ENCODE data around the gene TRAF3IP1. TPM values are rescaled to one million over a fixed set of nuclear protein-coding genes. Genes with fewer than 3 reads are reported as not detected.
"Not testable (repeated sequence)": the region's sequence is repeated elsewhere in the genome, so short reads cannot be mapped to it uniquely, and the experiment has no call there.

Gene TRAF3IP1, protein sequence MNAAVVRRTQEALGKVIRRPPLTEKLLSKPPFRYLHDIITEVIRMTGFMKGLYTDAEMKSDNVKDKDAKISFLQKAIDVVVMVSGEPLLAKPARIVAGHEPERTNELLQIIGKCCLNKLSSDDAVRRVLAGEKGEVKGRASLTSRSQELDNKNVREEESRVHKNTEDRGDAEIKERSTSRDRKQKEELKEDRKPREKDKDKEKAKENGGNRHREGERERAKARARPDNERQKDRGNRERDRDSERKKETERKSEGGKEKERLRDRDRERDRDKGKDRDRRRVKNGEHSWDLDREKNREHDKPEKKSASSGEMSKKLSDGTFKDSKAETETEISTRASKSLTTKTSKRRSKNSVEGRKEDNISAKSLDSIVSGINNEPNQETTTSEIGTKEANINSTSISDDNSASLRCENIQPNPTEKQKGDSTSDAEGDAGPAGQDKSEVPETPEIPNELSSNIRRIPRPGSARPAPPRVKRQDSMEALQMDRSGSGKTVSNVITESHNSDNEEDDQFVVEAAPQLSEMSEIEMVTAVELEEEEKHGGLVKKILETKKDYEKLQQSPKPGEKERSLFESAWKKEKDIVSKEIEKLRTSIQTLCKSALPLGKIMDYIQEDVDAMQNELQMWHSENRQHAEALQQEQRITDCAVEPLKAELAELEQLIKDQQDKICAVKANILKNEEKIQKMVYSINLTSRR
- 11.7 TPM for polyA plus RNA-seq (2013, experiment 1 of 2)
- polyA plus RNA-seq (2013, experiment 2 of 2), result 12.0 TPM

DNA sequence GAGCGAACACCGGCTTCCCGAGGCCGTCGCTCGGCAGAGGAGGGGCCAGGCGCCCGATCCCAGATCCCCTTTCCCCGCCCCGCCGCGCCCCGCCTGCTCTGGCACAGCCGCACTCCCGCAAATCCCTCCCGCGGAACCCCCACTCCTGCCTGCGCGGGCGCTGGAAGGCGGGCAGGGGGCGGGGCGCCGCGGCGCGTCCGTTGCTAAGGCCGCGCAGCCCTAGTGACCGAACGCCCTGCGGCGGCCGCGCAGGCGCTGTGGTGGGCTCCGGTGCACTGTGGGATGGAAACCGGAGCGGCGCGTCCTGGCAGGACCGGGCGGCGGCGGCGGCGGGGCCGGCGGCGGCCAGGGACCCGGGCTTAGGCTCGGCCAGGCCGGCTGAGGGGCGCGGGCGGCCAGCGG, at the start of gene TRAF3IP1:
Gene TRAF3IP1 (plus strand): TSS at position 273 of the 402 bp plus-strand sequence. CDS start 145 bp downstream, outside the sequence.
- peak within 1 kb of the TSS; percentile 85 for H3K56ac ChIP-seq (ENCODE audit: low read length)
- H3K79me2 ChIP-seq (ENCODE audit: control insufficient read depth, insufficient read depth, low read length), result no peaks in the 10 kb centered on the region
- peak within 1 kb of the TSS; percentile 64 for H3K4me2 ChIP-seq (ENCODE audit: low read length)
- H3K36me3 ChIP-seq (ENCODE audit: control insufficient read depth, insufficient read depth, low read length), result no peaks in the 10 kb centered on the region
- H3K18ac ChIP-seq (ENCODE audit: low read length), result no peak within 1 kb of the TSS
- H2BK5ac ChIP-seq (ENCODE audit: low read length), result no peak within 1 kb of the TSS
- no peak within 1 kb of the TSS for H2BK15ac ChIP-seq (replicated peaks; ENCODE audit: low read depth)
- no peaks in the 10 kb centered on the region for H3K27me3 ChIP-seq (ENCODE audit: insufficient read depth, low read length, poor library complexity)
- peak within 1 kb of the TSS; percentile 45 for H3K4ac ChIP-seq (ENCODE audit: low read depth, low read length)
- H4K8ac ChIP-seq (ENCODE audit: low read depth, low read length), result peak within 1 kb of the TSS; percentile 66
- H2AK5ac ChIP-seq (ENCODE audit: low read length), result no peak within 1 kb of the TSS
- peaks cover 2% of the 10 kb centered on the region for H3K79me1 ChIP-seq (ENCODE audit: low read length)
- peak; percentile 86 for DNase-seq
- H3K4me3 ChIP-seq (ENCODE audit: low read length), result peak within 1 kb of the TSS; percentile 51
- H3K23ac ChIP-seq (ENCODE audit: low read length), result no peak within 1 kb of the TSS
- H2BK120ac ChIP-seq (ENCODE audit: low read depth, low read length), result no peak within 1 kb of the TSS
- no CpG with 5 or more reads among the region's 58 CpGs for WGBS (ENCODE audit: extremely low coverage, insufficient coverage, low lambda C conversion rate)
- H4K5ac ChIP-seq (ENCODE audit: low read length), result no peak within 1 kb of the TSS
- H3K4me1 ChIP-seq (ENCODE audit: control insufficient read depth, low read depth, low read length), result peaks cover 2% of the 10 kb centered on the region
- no peak within 1 kb of the TSS for H3K27ac ChIP-seq (ENCODE audit: low read depth, low read length)
- peak within 1 kb of the TSS; percentile 63 for H3K9ac ChIP-seq (ENCODE audit: low read length)

DNA sequence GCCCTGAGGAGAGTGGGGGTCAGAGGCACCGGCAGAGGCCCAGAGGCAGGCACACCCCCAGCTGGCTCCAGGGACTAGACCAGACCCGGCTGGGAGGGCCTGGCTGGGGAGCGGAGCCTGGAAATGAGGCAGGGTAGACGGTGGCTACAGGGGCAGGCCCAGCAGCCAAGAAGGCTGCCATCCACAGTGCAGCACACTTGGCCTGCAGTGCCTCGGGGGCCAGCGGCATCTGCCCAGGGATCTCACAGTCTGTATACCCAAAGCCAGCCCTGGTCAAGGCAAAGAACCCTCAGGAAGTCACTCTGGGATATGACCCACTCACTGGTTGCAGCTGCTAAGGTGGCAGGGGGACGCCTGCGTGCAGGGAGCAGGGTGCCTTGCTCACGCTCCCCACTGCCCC, 49.7 kb upstream of the TRAF3IP1 start:
- Histone ChIP-seq H4K8ac (ENCODE audit: low read depth, low read length) (no peak overlapping the region), H3K79me2 (ENCODE audit: control insufficient read depth, insufficient read depth, low read length) (no peaks in the 10 kb centered on the region), H3K18ac (ENCODE audit: low read length) (no peak overlapping the region), H2BK5ac (ENCODE audit: low read length) (no peak overlapping the region), H3K4me1 (ENCODE audit: control insufficient read depth, low read depth, low read length) (no peaks in the 10 kb centered on the region), H3K4me3 (ENCODE audit: low read length) (no peak overlapping the region), H3K23ac (ENCODE audit: low read length) (no peak overlapping the region), H3K27ac (ENCODE audit: low read depth, low read length) (no peak overlapping the region), H2BK120ac (ENCODE audit: low read depth, low read length) (no peak overlapping the region), H3K79me1 (ENCODE audit: low read length) (no peaks in the 10 kb centered on the region), H3K56ac (ENCODE audit: low read length) (no peak overlapping the region), H3K4me2 (ENCODE audit: low read length) (no peak overlapping the region), H3K4ac (ENCODE audit: low read depth, low read length) (no peak overlapping the region), H3K9ac (ENCODE audit: low read length) (no peak overlapping the region), H2BK15ac (replicated peaks; ENCODE audit: low read depth) (no peak overlapping the region), H3K36me3 (ENCODE audit: control insufficient read depth, insufficient read depth, low read length) (no peaks in the 10 kb centered on the region), H3K27me3 (ENCODE audit: insufficient read depth, low read length, poor library complexity) (no peaks in the 10 kb centered on the region), H4K5ac (ENCODE audit: low read length) (no peak overlapping the region), H2AK5ac (ENCODE audit: low read length) (no peak overlapping the region)
- no peak for DNase-seq
- no CpG with 5 or more reads among the region's 9 CpGs for WGBS (ENCODE audit: extremely low coverage, insufficient coverage, low lambda C conversion rate)

DNA sequence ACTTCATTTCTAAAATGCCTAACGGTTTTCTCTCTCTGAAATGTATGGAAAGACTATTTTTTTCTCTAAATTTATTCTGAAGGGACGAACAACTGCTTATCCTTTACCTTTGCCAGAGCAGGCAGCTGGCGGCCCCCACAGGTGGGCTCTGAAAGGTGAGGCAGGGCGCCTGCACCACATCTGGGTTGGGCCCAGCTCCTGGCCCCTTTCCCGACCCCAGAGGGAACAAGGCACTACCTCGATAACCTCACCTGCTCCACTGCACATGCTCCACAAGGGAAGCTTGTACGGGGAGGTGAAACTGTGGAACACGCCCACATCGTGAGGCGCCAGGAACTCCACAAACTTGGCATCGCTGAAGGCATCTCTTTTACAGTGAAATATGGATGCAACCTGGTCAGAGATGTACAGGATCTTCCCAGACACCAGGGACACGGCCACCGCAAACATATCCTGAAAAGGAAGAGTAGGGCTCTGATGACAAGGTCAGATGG, 49.2 kb upstream of the TRAF3IP1 start:
- Histone ChIP-seq H4K5ac (ENCODE audit: low read length) (no peak overlapping the region), H3K18ac (ENCODE audit: low read length) (no peak overlapping the region), H4K8ac (ENCODE audit: low read depth, low read length) (no peak overlapping the region), H3K4me1 (ENCODE audit: control insufficient read depth, low read depth, low read length) (no peaks in the 10 kb centered on the region), H3K4me3 (ENCODE audit: low read length) (no peak overlapping the region), H3K4me2 (ENCODE audit: low read length) (no peak overlapping the region), H3K27ac (ENCODE audit: low read depth, low read length) (no peak overlapping the region), H3K23ac (ENCODE audit: low read length) (no peak overlapping the region), H2BK120ac (ENCODE audit: low read depth, low read length) (no peak overlapping the region), H3K4ac (ENCODE audit: low read depth, low read length) (no peak overlapping the region), H2BK15ac (replicated peaks; ENCODE audit: low read depth) (no peak overlapping the region), H2BK5ac (ENCODE audit: low read length) (no peak overlapping the region), H3K9ac (ENCODE audit: low read length) (no peak overlapping the region), H3K56ac (ENCODE audit: low read length) (no peak overlapping the region), H3K36me3 (ENCODE audit: control insufficient read depth, insufficient read depth, low read length) (no peaks in the 10 kb centered on the region), H3K27me3 (ENCODE audit: insufficient read depth, low read length, poor library complexity) (no peaks in the 10 kb centered on the region), H3K79me1 (ENCODE audit: low read length) (no peaks in the 10 kb centered on the region), H3K79me2 (ENCODE audit: control insufficient read depth, insufficient read depth, low read length) (no peaks in the 10 kb centered on the region), H2AK5ac (ENCODE audit: low read length) (no peak overlapping the region)
- no peak for DNase-seq
- WGBS (ENCODE audit: extremely low coverage, insufficient coverage, low lambda C conversion rate), result no CpG with 5 or more reads among the region's 13 CpGs

GRCh38 chr2:238271686-238272085, 48.6 kb upstream of the TRAF3IP1 start:
- H3K4me2 ChIP-seq (ENCODE audit: low read length); H2BK15ac ChIP-seq (replicated peaks; ENCODE audit: low read depth); H3K79me1 ChIP-seq (ENCODE audit: low read length); H3K79me2 ChIP-seq (ENCODE audit: control insufficient read depth, insufficient read depth, low read length); H3K4ac ChIP-seq (ENCODE audit: low read depth, low read length); H3K27me3 ChIP-seq (ENCODE audit: insufficient read depth, low read length, poor library complexity); H3K36me3 ChIP-seq (ENCODE audit: control insufficient read depth, insufficient read depth, low read length); H3K4me3 ChIP-seq (ENCODE audit: low read length); H4K8ac ChIP-seq (ENCODE audit: low read depth, low read length); H3K23ac ChIP-seq (ENCODE audit: low read length); H3K18ac ChIP-seq (ENCODE audit: low read length); H4K5ac ChIP-seq (ENCODE audit: low read length); H2AK5ac ChIP-seq (ENCODE audit: low read length); H3K27ac ChIP-seq (ENCODE audit: low read depth, low read length); H2BK5ac ChIP-seq (ENCODE audit: low read length); H2BK120ac ChIP-seq (ENCODE audit: low read depth, low read length); H3K9ac ChIP-seq (ENCODE audit: low read length); H3K4me1 ChIP-seq (ENCODE audit: control insufficient read depth, low read depth, low read length); H3K56ac ChIP-seq (ENCODE audit: low read length); DNase-seq: not testable (repeated sequence)
- no CpG with 5 or more reads among the region's 8 CpGs for WGBS (ENCODE audit: extremely low coverage, insufficient coverage, low lambda C conversion rate)

DNA sequence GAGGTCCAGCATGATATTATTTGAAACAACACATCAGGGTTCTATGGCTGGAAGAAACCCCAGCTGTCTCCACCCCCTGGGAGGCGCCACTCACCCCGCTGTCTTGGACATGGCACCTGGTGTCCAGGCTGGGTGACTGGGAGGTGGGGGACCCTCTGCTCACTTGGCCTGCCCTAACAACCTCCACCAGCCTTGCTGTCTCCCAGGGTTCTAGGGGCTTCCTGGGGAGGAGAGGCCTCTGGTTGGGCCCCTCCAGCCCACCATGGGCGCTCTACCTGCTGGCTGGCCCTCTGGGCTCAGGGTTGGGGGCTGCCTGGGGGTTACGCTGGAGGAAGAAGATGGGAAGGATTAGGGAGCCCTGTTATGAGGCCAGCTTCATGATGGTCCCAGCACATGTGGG, 48.2 kb upstream of the TRAF3IP1 start:
- Histone ChIP-seq H3K27me3 (ENCODE audit: insufficient read depth, low read length, poor library complexity) (no peaks in the 10 kb centered on the region), H3K79me2 (ENCODE audit: control insufficient read depth, insufficient read depth, low read length) (no peaks in the 10 kb centered on the region), H3K56ac (ENCODE audit: low read length) (no peak overlapping the region), H3K79me1 (ENCODE audit: low read length) (no peaks in the 10 kb centered on the region), H3K18ac (ENCODE audit: low read length) (no peak overlapping the region), H2BK120ac (ENCODE audit: low read depth, low read length) (no peak overlapping the region), H3K9ac (ENCODE audit: low read length) (no peak overlapping the region), H3K23ac (ENCODE audit: low read length) (no peak overlapping the region), H2AK5ac (ENCODE audit: low read length) (no peak overlapping the region), H3K4me1 (ENCODE audit: control insufficient read depth, low read depth, low read length) (no peaks in the 10 kb centered on the region), H3K4me3 (ENCODE audit: low read length) (no peak overlapping the region), H3K27ac (ENCODE audit: low read depth, low read length) (no peak overlapping the region), H3K36me3 (ENCODE audit: control insufficient read depth, insufficient read depth, low read length) (no peaks in the 10 kb centered on the region), H3K4me2 (ENCODE audit: low read length) (no peak overlapping the region), H2BK15ac (replicated peaks; ENCODE audit: low read depth) (no peak overlapping the region), H4K8ac (ENCODE audit: low read depth, low read length) (no peak overlapping the region), H4K5ac (ENCODE audit: low read length) (no peak overlapping the region), H3K4ac (ENCODE audit: low read depth, low read length) (no peak overlapping the region), H2BK5ac (ENCODE audit: low read length) (no peak overlapping the region)
- no peak for DNase-seq
- WGBS (ENCODE audit: extremely low coverage, insufficient coverage, low lambda C conversion rate), result no CpG with 5 or more reads among the region's 4 CpGs
